Inflammatory macrophage treated with lipopolysaccharide for 4 hours (primary cell): Measurements from ENCODE around the gene NELFB.
A peak's percentile ranks its signal among the peaks of the same experiment; 100 is the strongest.

Source experiments
- DNase-seq: peaks from one replicate; pipeline ENCODE4 v3.0.0-alpha.2; 2020

NELFB gene

GRCh38 chr9:137317718-137318511 lies 62.8 kb downstream of the NELFB start:
- DNase-seq = no peak

- DNase-seq = no peak
Observed at GRCh38 chr9:137318602-137319001, 63.5 kb downstream of the NELFB start.

GRCh38 chr9:137319011-137319738 lies 64.0 kb downstream of the NELFB start:
- no peak for DNase-seq

- DNase-seq = no peak
Observed at GRCh38 chr9:137319739-137320551, 64.8 kb downstream of the NELFB start.

- DNase-seq = peak; percentile 53
Observed at GRCh38 chr9:137320555-137321384, 65.6 kb downstream of the NELFB start.

- no peak for DNase-seq
Observed at GRCh38 chr9:137321726-137322361, 66.7 kb downstream of the NELFB start.
